ENCODE data around the gene BANK1. TPM values are rescaled to one million over a fixed set of nuclear protein-coding genes. Genes with fewer than 3 reads are reported as not detected.
A peak's percentile ranks its signal among the peaks of the same experiment; 100 is the strongest.

Gene BANK1
- total and polyA plus RNA-seq, 2 of the 4 experiments (the other 2 are of a cell fraction) = under 0.01 to 0.51 TPM

- DNase-seq = peak; percentile 56
Measured at GRCh38 chr4:101944649-101945048, 154.1 kb downstream of the BANK1 start.

More at GRCh38 chr4:101944649-101945048, 154.1 kb downstream of the BANK1 start:
- ChIA-PET POLR2A (ENCODE audit: unreplicated experiment) (no interaction called here), CTCF (no interaction called here)
- no peak for ATAC-seq (ENCODE audit: low read depth)
- Histone ChIP-seq H4K8ac (ENCODE audit: low read depth in 2 of 2, low read length in 2 of 2) (no peak overlapping the region), H2AFZ (replicated peaks; ENCODE audit: low read length, poor library complexity) (no peak overlapping the region), H3K27me3 (ENCODE audit: control insufficient read depth, insufficient read depth, low read length) (no peaks in the 10 kb centered on the region), H3K27ac (ENCODE audit: insufficient read depth, low read length) (no peak overlapping the region), H4K91ac (ENCODE audit: insufficient read depth, low read depth, low read length) (no peak overlapping the region), H2BK120ac (ENCODE audit: low read depth, low read length) (no peak overlapping the region), H3K36me3 (ENCODE audit: control insufficient read depth, insufficient read depth, low read length) (no peaks in the 10 kb centered on the region), H3K4me1 (ENCODE audit: control insufficient read depth, insufficient read depth, low read length) (no peaks in the 10 kb centered on the region), H2BK20ac (ENCODE audit: low read depth, low read length) (no peak overlapping the region), H3K56ac (ENCODE audit: extremely low read depth, insufficient read depth, low read length) (no peak overlapping the region), H3K14ac (replicated peaks; ENCODE audit: low read depth, low read length) (no peak overlapping the region), H2AK5ac (ENCODE audit: low read depth, low read length) (no peak overlapping the region), H4K5ac (ENCODE audit: low read depth, low read length) (no peak overlapping the region), H3K9ac (ENCODE audit: low read depth, low read length) (no peak overlapping the region), H3K79me1 (ENCODE audit: low read depth in 1 of 2, low read length in 2 of 2) (no peaks in the 10 kb centered on the region), H3K4me2 (ENCODE audit: low read depth, low read length) (no peak overlapping the region), H3K4ac (ENCODE audit: low read depth, low read length) (no peak overlapping the region), H3K23ac (ENCODE audit: low read depth, low read length) (no peak overlapping the region), H4K20me1 (ENCODE audit: insufficient read depth, low read length) (no peaks in the 10 kb centered on the region), H3K18ac (ENCODE audit: low read depth, low read length) (no peak overlapping the region), H2AK9ac (replicated peaks; ENCODE audit: low read depth, low read length, poor library complexity) (no peak overlapping the region), H3K9me1 (ENCODE audit: insufficient read depth, low read length) (no peaks in the 10 kb centered on the region), H2BK5ac (ENCODE audit: low read depth, low read length, poor library complexity, severe bottlenecking) (no peak overlapping the region), H3K9me3 (ENCODE audit: control insufficient read depth, insufficient read depth, low read length) (no peaks in the 10 kb centered on the region), H3K4me3 (ENCODE audit: insufficient read depth, low read depth, low read length) (no peak overlapping the region), H2BK15ac (ENCODE audit: low read depth, low read length) (no peak overlapping the region)
- no peak for TF ChIP-seq MAZ (IDR thresholded peaks at IDR 0.05; ENCODE audit: borderline replicate concordance, low read depth, low read length)
- TF ChIP-seq USF2 (IDR thresholded peaks at IDR 0.05; ENCODE audit: low read depth, low read length) = no peak
- TF ChIP-seq CEBPB (IDR thresholded peaks at IDR 0.05; ENCODE audit: low read depth, low read length) = no peak
- no peak for TF ChIP-seq POLR2A (IDR thresholded peaks at IDR 0.05; ENCODE audit: low read depth, low read length)
- no peak for TF ChIP-seq RFX5 (IDR thresholded peaks at IDR 0.05; ENCODE audit: low read depth, low read length)
- no CpG with 5 or more reads among the region's 1 CpG for WGBS, 2 experiments (ENCODE audit: extremely low coverage in 2 of 2, insufficient read length in 1 of 2)
- in situ Hi-C loops (cut with MboI; ENCODE audit: low sequenced_read_pairs) (no loop called here), dilution Hi-C loops (cut with HindIII; ENCODE audit: low sequenced_read_pairs, unreplicated experiment) (no loop called here), intact Hi-C loops (cut with micrococcal nuclease) (loop anchor here (5.0 kb wide), 1 partner anchor 78 kb away; no protein-coding TSS in a partner anchor)
- no TSS peak for BruUV-seq (replicated peaks)
